Smooth muscle cell (in vitro differentiated cells): ENCODE measurements around the gene SPATA31C1. TPM values are rescaled to one million over a fixed set of nuclear protein-coding genes. Genes with fewer than 3 reads are reported as not detected.

Experiments used
- DNase-seq: peaks from one replicate; lab custom pipeline; 2025; ENCODE audit not compliant: unreplicated experiment; lab: John Stamatoyannopoulos, UW
- H2AFZ ChIP-seq: fragments of 200-600 bp; sonication (generic); 2 replicates; pipeline ENCODE4 v1.6.0; 2016; ENCODE audit warnings: antibody characterized with exemption, low read depth, mild to moderate bottlenecking
- H3F3A ChIP-seq: fragments of 200-600 bp; sonication (generic); 2 replicates; pipeline ENCODE4 v1.6.0; 2017; ENCODE audit warnings: antibody characterized with exemption, low read depth
- H3K27ac ChIP-seq: fragments of 200-600 bp; sonication (generic); 2 replicates; pipeline ENCODE4 v1.5.1; 2016; ENCODE audit warnings: low read depth, mild to moderate bottlenecking
- H3K27me3 ChIP-seq: fragments of 200-600 bp; sonication (generic); 2 replicates; pipeline ENCODE4 v1.6.1; 2016; ENCODE audit warnings: low read depth, mild to moderate bottlenecking
- H3K36me3 ChIP-seq: fragments of 200-600 bp; sonication (generic); 2 replicates; pipeline ENCODE4 v1.5.1; 2016; ENCODE audit warnings: low read depth
- H3K4me1 ChIP-seq: fragments of 200-600 bp; sonication (generic); 2 replicates; pipeline ENCODE4 v1.5.1; 2016; ENCODE audit warnings: low read depth
- H3K4me2 ChIP-seq: fragments of 200-600 bp; sonication (generic); 2 replicates; pipeline ENCODE4 v1.6.0; 2016; ENCODE audit warnings: mild to moderate bottlenecking
- H3K4me3 ChIP-seq: fragments of 200-600 bp; sonication (generic); 2 replicates; pipeline ENCODE4 v1.5.1; 2016; ENCODE audit warnings: mild to moderate bottlenecking
- H3K79me2 ChIP-seq: fragments of 200-600 bp; sonication (generic); 2 replicates; pipeline ENCODE4 v1.6.0; 2016; ENCODE audit warnings: low read depth, mild to moderate bottlenecking
- H3K9ac ChIP-seq: fragments of 200-600 bp; sonication (generic); 2 replicates; pipeline ENCODE4 v1.6.0; 2016; ENCODE audit warnings: low read depth
- H3K9me3 ChIP-seq: fragments of 200-600 bp; sonication (generic); replicated peaks from 2 replicates; pipeline ENCODE4 v1.5.1; 2016; ENCODE audit warnings: low read depth
- H4K20me1 ChIP-seq: fragments of 200-600 bp; sonication (generic); 2 replicates; pipeline ENCODE4 v1.6.0; 2016; ENCODE audit warnings: low read depth
- CTCF ChIP-seq: fragments of 200-600 bp; sonication (generic); IDR thresholded peaks from 2 replicates; pipeline ENCODE4 v1.5.1; 2017; ENCODE audit warnings: borderline replicate concordance, mild to moderate bottlenecking, antibody characterized with exemption; ENCODE audit not compliant: insufficient read depth, poor library complexity, severe bottlenecking
- WGBS: methylation state at CpG from one replicate; pipeline ENCODE4 v1.1.7; 2016; ENCODE audit warnings: low lambda C conversion rate; 5-methylcytosine and 5-hydroxymethylcytosine counted together
- polyA plus RNA-seq: library from polyadenylated mRNA; unstranded; fragments of >200 nt; fragmentation: Nextera tagmentation; extraction: Ambion mirVana; gene quantifications from 2 replicates; pipeline ENCODE4 v1.2.1, GENCODE V29; 2016
- total RNA-seq: library from RNA; depleted of rRNA; stranded (reverse); fragments of >200 nt; gene quantifications from 2 replicates; pipeline ENCODE4 v1.2.3, GENCODE V29; 2014

SPATA31C1 gene
- total and polyA plus RNA-seq, 2 experiments from 2014 or later: not detected

GRCh38 chr9:87871425-87872078, 46.2 kb upstream of the SPATA31C1 start:
- Histone ChIP-seq H3K27me3 (no peaks in the 10 kb centered on the region), H3F3A (no peaks in the 10 kb centered on the region), H3K4me2 (no peak overlapping the region), H2AFZ (no peak overlapping the region), H4K20me1 (no peaks in the 10 kb centered on the region), H3K79me2 (no peaks in the 10 kb centered on the region), H3K9ac (no peak overlapping the region), H3K36me3 (no peaks in the 10 kb centered on the region), H3K4me3 (no peak overlapping the region), H3K4me1 (peaks cover 9% of the 10 kb centered on the region), H3K27ac (no peak overlapping the region), H3K9me3 (no peaks in the 10 kb centered on the region)
- 92% methylated on average over 7 of the region's 7 CpGs for WGBS
- no peak for DNase-seq
- no peak for TF ChIP-seq CTCF

GRCh38 chr9:87872079-87872624, 45.6 kb upstream of the SPATA31C1 start:
- Histone ChIP-seq H3K9ac (no peak overlapping the region), H4K20me1 (no peaks in the 10 kb centered on the region), H3K36me3 (no peaks in the 10 kb centered on the region), H3F3A (no peaks in the 10 kb centered on the region), H3K4me1 (peaks cover 9% of the 10 kb centered on the region), H3K79me2 (no peaks in the 10 kb centered on the region), H2AFZ (no peak overlapping the region), H3K9me3 (no peaks in the 10 kb centered on the region), H3K27ac (no peak overlapping the region), H3K4me2 (no peak overlapping the region), H3K27me3 (no peaks in the 10 kb centered on the region), H3K4me3 (no peak overlapping the region)
- no peak for TF ChIP-seq CTCF
- DNase-seq: no peak
- 46% methylated on average over 7 of the region's 8 CpGs for WGBS

- Histone ChIP-seq H3K4me1 (peaks cover 9% of the 10 kb centered on the region), H3K4me3 (no peak overlapping the region), H3F3A (peaks cover 3% of the 10 kb centered on the region), H3K79me2 (no peaks in the 10 kb centered on the region), H3K27me3 (no peaks in the 10 kb centered on the region), H3K4me2 (peak overlapping the region; percentile 32), H3K36me3 (no peaks in the 10 kb centered on the region), H2AFZ (peak overlapping the region; percentile 9), H3K9ac (no peak overlapping the region), H4K20me1 (no peaks in the 10 kb centered on the region), H3K27ac (peak overlapping the region; percentile 28), H3K9me3 (no peaks in the 10 kb centered on the region)
- 99% methylated on average over 5 of the region's 5 CpGs for WGBS
- no peak for DNase-seq
- TF ChIP-seq CTCF: no peak
These were observed 44.0 kb upstream of the SPATA31C1 start for GRCh38 chr9:87873607-87874303.
